ENCODE measurements around the gene CXCL8. TPM values are rescaled to one million over a fixed set of nuclear protein-coding genes. Genes with fewer than 3 reads are reported as not detected.

CXCL8 gene
- total and polyA plus RNA-seq, 9 of the 15 experiments (the other 6 are each of a cell fraction or from before 2014, with no cell fraction given) = 1.6 to 7.7 (median 3.3) TPM

DNA sequence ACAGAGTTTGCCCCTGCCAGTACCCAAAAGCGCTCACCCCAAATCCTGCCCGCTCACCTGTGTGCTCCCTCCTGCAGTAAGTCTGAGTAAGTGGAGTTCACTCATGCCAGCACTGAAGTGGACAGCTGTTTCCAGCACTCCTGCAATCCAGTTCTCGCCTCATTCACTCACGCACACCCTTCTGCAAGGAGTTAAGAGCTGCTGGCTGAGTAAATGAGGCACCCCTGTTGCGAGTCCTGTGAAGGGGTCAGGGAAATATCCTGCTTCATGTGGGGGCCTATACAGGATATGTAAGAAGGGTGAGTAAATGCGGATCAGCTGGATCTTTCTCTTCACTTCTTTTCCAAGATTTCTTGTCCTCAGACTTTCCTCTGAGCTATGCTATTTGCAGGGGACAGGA lies 23.5 kb downstream of the CXCL8 start (continued):
- TF ChIP-seq, protein P1, sequence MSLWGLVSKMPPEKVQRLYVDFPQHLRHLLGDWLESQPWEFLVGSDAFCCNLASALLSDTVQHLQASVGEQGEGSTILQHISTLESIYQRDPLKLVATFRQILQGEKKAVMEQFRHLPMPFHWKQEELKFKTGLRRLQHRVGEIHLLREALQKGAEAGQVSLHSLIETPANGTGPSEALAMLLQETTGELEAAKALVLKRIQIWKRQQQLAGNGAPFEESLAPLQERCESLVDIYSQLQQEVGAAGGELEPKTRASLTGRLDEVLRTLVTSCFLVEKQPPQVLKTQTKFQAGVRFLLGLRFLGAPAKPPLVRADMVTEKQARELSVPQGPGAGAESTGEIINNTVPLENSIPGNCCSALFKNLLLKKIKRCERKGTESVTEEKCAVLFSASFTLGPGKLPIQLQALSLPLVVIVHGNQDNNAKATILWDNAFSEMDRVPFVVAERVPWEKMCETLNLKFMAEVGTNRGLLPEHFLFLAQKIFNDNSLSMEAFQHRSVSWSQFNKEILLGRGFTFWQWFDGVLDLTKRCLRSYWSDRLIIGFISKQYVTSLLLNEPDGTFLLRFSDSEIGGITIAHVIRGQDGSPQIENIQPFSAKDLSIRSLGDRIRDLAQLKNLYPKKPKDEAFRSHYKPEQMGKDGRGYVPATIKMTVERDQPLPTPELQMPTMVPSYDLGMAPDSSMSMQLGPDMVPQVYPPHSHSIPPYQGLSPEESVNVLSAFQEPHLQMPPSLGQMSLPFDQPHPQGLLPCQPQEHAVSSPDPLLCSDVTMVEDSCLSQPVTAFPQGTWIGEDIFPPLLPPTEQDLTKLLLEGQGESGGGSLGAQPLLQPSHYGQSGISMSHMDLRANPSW (CRISPR knock-in tag; IDR thresholded peaks at IDR 0.05) = no peak
- TF ChIP-seq SNIP1 (IDR thresholded peaks at IDR 0.05; ENCODE audit: low read depth) (no peak), NR0B1 (IDR thresholded peaks at IDR 0.05; ENCODE audit: partially characterized antibody) (no peak)

GRCh38 chr4:73764513-73764912 lies 24.1 kb downstream of the CXCL8 start:
- no TSS peak for BruUV-seq (replicated peaks)
- H2AFZ ChIP-seq (ENCODE audit: low read depth, low read length) = no peak overlapping the region
- no peaks in the 10 kb centered on the region for H4K20me1 ChIP-seq (replicated peaks; ENCODE audit: control insufficient read depth, insufficient read depth, low read length)
- peaks cover 0 to 5% of the 10 kb centered on the region in 2 experiments; a peak in 1 of 5 replicates for H3K4me1 ChIP-seq (replicated peaks in 1 of 2; ENCODE audit: control insufficient read depth in 2 of 2, insufficient read depth in 2 of 2, low read length in 2 of 2)
- no peak overlapping the region for H3K9ac ChIP-seq (ENCODE audit: insufficient read depth in 1 of 2, low read depth in 2 of 2, low read length in 2 of 2)
- TF ChIP-seq ETV6 (IDR thresholded peaks at IDR 0.05; ENCODE audit: borderline replicate concordance in 1 of 2, low read depth in 2 of 2, low read length in 1 of 2) = no peak
- no peak for TF ChIP-seq ETV6 (CRISPR knock-in tag; IDR thresholded peaks at IDR 0.05; ENCODE audit: borderline replicate concordance)
- no peak for TF ChIP-seq MAFG (tag; conservative IDR thresholded peaks at IDR 0.05)
- TF ChIP-seq ZBTB7A (IDR thresholded peaks at IDR 0.05; ENCODE audit: borderline replicate concordance, control insufficient read depth, low read depth, low read length) = no peak
- no peak for TF ChIP-seq SMARCA5 (IDR thresholded peaks at IDR 0.05)
- no peak for TF ChIP-seq PTTG1 (tag; IDR thresholded peaks at IDR 0.05; ENCODE audit: low read depth)
- ATAC-seq = no peak
- no peaks in the 10 kb centered on the region for H3K9me3 ChIP-seq (replicated peaks; ENCODE audit: control insufficient read depth, insufficient read depth, low read depth, low read length)
- ChIA-PET POLR2A (interaction anchor here (0.9 kb wide), 1 partner anchor 12 kb away, joined by 3 read pairs; no protein-coding TSS in a partner anchor), CTCF (ENCODE audit: low intra/inter-chr PET ratio) (no interaction called here)
- H3K9me1 ChIP-seq (ENCODE audit: control insufficient read depth, insufficient read depth, low read length) = no peaks in the 10 kb centered on the region
- no peak for FAIRE-seq
- no peaks in the 10 kb centered on the region for H3K79me2 ChIP-seq (ENCODE audit: control insufficient read depth, insufficient read depth, low read length)
- no peak overlapping the region for H3K27ac ChIP-seq (ENCODE audit: extremely low read depth, low read depth, low read length)
- in situ Hi-C loops (cut with MboI) = no loop called here
- intact Hi-C loops (cut with micrococcal nuclease) = no loop called here
- no peaks in the 10 kb centered on the region for H3K36me3 ChIP-seq (ENCODE audit: control insufficient read depth, insufficient read depth, low read length)
- WGBS (ENCODE audit: insufficient coverage, low coverage, missing lambda C conversion rate) = 46% methylated on average over 4 of the region's 4 CpGs
- H3K4me2 ChIP-seq (ENCODE audit: insufficient read depth, low read length) = no peak overlapping the region
- H3K4me3 ChIP-seq = no peak overlapping the region
- no peak for DNase-seq (ENCODE audit: extremely low read depth in 1 of 4, low spot score in 3 of 4)
- no peaks in the 10 kb centered on the region for H3K27me3 ChIP-seq (ENCODE audit: control insufficient read depth in 2 of 2, insufficient read depth in 2 of 2, low read length in 2 of 2)
